H1 (cell line): ENCODE data around the gene MCF2L2. TPM values are rescaled to one million over a fixed set of nuclear protein-coding genes. Genes with fewer than 3 reads are reported as not detected.
A peak's percentile ranks its signal among the peaks of the same experiment; 100 is the strongest.

Source experiments
- CTCF ChIA-PET: fragments of 300-600 bp; sonication (Branson Sonifier 250); formaldehyde crosslinking; loops from one replicate; lab custom pipeline; 2021; ENCODE audit not compliant: partially characterized antibody; lab: Charles Lee
- POLR2A ChIA-PET: fragments of 300-600 bp; sonication (Branson Sonifier 250); formaldehyde crosslinking; loops from one replicate; lab custom pipeline; 2021; ENCODE audit warnings: inconsistent platforms; ENCODE audit not compliant: partially characterized antibody; lab: Charles Lee
- DNase-seq, 2 experiments: peaks; one replicate each; pipeline versions ENCODE4 v3.0.0 to v3.0.0-alpha.2; 2010 to 2022; ENCODE audit warnings: low spot score in 2 of 2, low read depth in 1 of 2, mixed read lengths in 1 of 2
- FAIRE-seq: peaks from 2 replicates; lab custom pipeline; 2011; peaks lifted over from hg19 to GRCh38; lab: Jason Lieb, UNC
- H2AFZ ChIP-seq: 2 replicates; pipeline ENCODE4 v1.8.1; 2012; ENCODE audit warnings: low read length, inconsistent platforms
- H2AK5ac ChIP-seq: 2 replicates; pipeline ENCODE4 v1.6.1; 2013; ENCODE audit warnings: low read depth, low read length
- H2BK120ac ChIP-seq: replicated peaks from 2 replicates; pipeline ENCODE3; 2013; ENCODE audit warnings: low read depth, low read length, inconsistent platforms
- H2BK12ac ChIP-seq: 2 replicates; pipeline ENCODE4 v1.6.1; 2013; ENCODE audit warnings: low read depth, low read length
- H2BK15ac ChIP-seq: 2 replicates; pipeline ENCODE4 v1.6.1; 2013; ENCODE audit warnings: low read length
- H2BK20ac ChIP-seq: 2 replicates; pipeline ENCODE4 v1.6.1; 2013; ENCODE audit warnings: low read length
- H2BK5ac ChIP-seq: 2 replicates; pipeline ENCODE4 v1.6.1; 2013; ENCODE audit warnings: low read depth, low read length
- H3K14ac ChIP-seq: 2 replicates; pipeline ENCODE4 v1.6.1; 2013; ENCODE audit warnings: inconsistent platforms; ENCODE audit not compliant: insufficient read length
- H3K18ac ChIP-seq: 2 replicates; pipeline ENCODE4 v1.6.1; 2013; ENCODE audit warnings: low read length; ENCODE audit errors: extremely low read depth
- H3K23ac ChIP-seq: 2 replicates; pipeline ENCODE4 v1.6.1; 2013; ENCODE audit warnings: inconsistent platforms; ENCODE audit not compliant: insufficient read length
- H3K23me2 ChIP-seq: 2 replicates; pipeline ENCODE4 v1.6.1; 2013; ENCODE audit warnings: low read depth, low read length
- H3K27ac ChIP-seq: 2 replicates; pipeline ENCODE4 v1.6.1; 2011; ENCODE audit warnings: low read depth, low read length, inconsistent platforms
- H3K27me3 ChIP-seq, 4 experiments: replicated peaks in 1 of 4; 1 replicate in 1 of 4; 2 replicates in 3 of 4; pipeline versions ENCODE4 v1.6.1 to v1.8.1; 2011 to 2013; ENCODE audit warnings: low read length in 3 of 4, mild to moderate bottlenecking in 3 of 4, inconsistent platforms in 2 of 4, mixed read lengths in 2 of 4, moderate library complexity in 1 of 4; ENCODE audit not compliant: control insufficient read depth in 3 of 4, insufficient read depth in 3 of 4; ENCODE audit errors: extremely low read depth in 1 of 4
- H3K36me3 ChIP-seq, 4 experiments: 2 replicates each; pipeline versions ENCODE4 v1.6.1 to v1.8.1; 2011 to 2013; ENCODE audit warnings: mild to moderate bottlenecking in 4 of 4, low read length in 3 of 4, moderate library complexity in 2 of 4, control low read depth in 1 of 4, inconsistent platforms in 1 of 4; ENCODE audit not compliant: insufficient read depth in 4 of 4, control insufficient read depth in 2 of 4
- H3K4ac ChIP-seq: replicated peaks from 2 replicates; pipeline ENCODE3; 2013; ENCODE audit warnings: low read length, low read depth, mixed read lengths, inconsistent platforms; ENCODE audit not compliant: insufficient read length
- H3K4me1 ChIP-seq, 4 experiments: replicated peaks in 1 of 4; 1 replicate in 1 of 4; 2 replicates in 3 of 4; pipeline versions ENCODE4 v1.6.1 to v1.8.1; 2011 to 2013; ENCODE audit warnings: low read length in 3 of 4, inconsistent platforms in 2 of 4, mixed read lengths in 1 of 4; ENCODE audit not compliant: insufficient read depth in 4 of 4, control insufficient read depth in 3 of 4
- H3K4me2 ChIP-seq, 2 experiments: 2 replicates each; pipeline versions ENCODE4 v1.6.1 to v1.8.1; 2011 to 2013; ENCODE audit warnings: low read depth in 2 of 2, low read length in 2 of 2, control low read depth in 1 of 2, inconsistent platforms in 1 of 2, mild to moderate bottlenecking in 1 of 2; ENCODE audit not compliant: insufficient read depth in 1 of 2
- H3K4me3 ChIP-seq, 4 experiments: fragments of 200-600, 300-600 bp in 1 of 4; sonication (generic), shearing (Covaris generic), sonication (Bioruptor Twin) in 1 of 4; 2 replicates each; pipeline versions ENCODE4 v1.5.1 to v1.8.1; 2011 to 2016; ENCODE audit warnings: low read length in 4 of 4, low read depth in 3 of 4, control low read depth in 2 of 4, inconsistent platforms in 2 of 4, mild to moderate bottlenecking in 2 of 4, mixed read lengths in 1 of 4, moderate library complexity in 1 of 4; ENCODE audit not compliant: insufficient read depth in 2 of 4; ENCODE audit errors: extremely low read depth in 1 of 4
- H3K56ac ChIP-seq: replicated peaks from 2 replicates; pipeline ENCODE3; 2013; ENCODE audit warnings: low read depth, mild to moderate bottlenecking, mixed read lengths, low read length, inconsistent platforms; ENCODE audit not compliant: insufficient read length
- H3K79me1 ChIP-seq: 2 replicates; pipeline ENCODE4 v1.6.1; 2013; ENCODE audit warnings: low read depth, low read length, control low read depth
- H3K79me2 ChIP-seq, 2 experiments: 2 replicates each; pipeline versions ENCODE4 v1.6.1 to v1.8.1; 2012 to 2013; ENCODE audit warnings: low read length in 2 of 2, mild to moderate bottlenecking in 2 of 2, inconsistent platforms in 1 of 2; ENCODE audit not compliant: insufficient read depth in 2 of 2, control insufficient read depth in 1 of 2
- H3K9ac ChIP-seq, 4 experiments: replicated peaks in 1 of 4; 1 replicate in 1 of 4; 2 replicates in 3 of 4; pipeline versions ENCODE4 v1.6.1 to v1.8.1; 2011 to 2013; ENCODE audit warnings: low read depth in 3 of 4, low read length in 3 of 4, control low read depth in 2 of 4, mild to moderate bottlenecking in 2 of 4, moderate library complexity in 2 of 4, inconsistent platforms in 1 of 4; ENCODE audit errors: extremely low read depth in 1 of 4
- H3K9me3 ChIP-seq, 2 experiments: 2 replicates each; pipeline versions ENCODE4 v1.6.1 to v1.8.1; 2012 to 2013; ENCODE audit warnings: mild to moderate bottlenecking in 2 of 2, moderate library complexity in 2 of 2, control low read depth in 1 of 2, inconsistent platforms in 1 of 2, low read depth in 1 of 2, low read length in 1 of 2, mixed read lengths in 1 of 2; ENCODE audit not compliant: insufficient read depth in 2 of 2
- H4K20me1 ChIP-seq, 2 experiments: replicated peaks in 1 of 2; 2 replicates each; pipeline versions ENCODE3 to v1.8.1; 2011 to 2013; ENCODE audit warnings: inconsistent platforms in 2 of 2, low read length in 2 of 2, mild to moderate bottlenecking in 1 of 2; ENCODE audit not compliant: insufficient read depth in 2 of 2, control insufficient read depth in 1 of 2
- H4K5ac ChIP-seq: 2 replicates; pipeline ENCODE4 v1.6.1; 2013; ENCODE audit warnings: low read length, low read depth, mixed read lengths, inconsistent platforms; ENCODE audit not compliant: insufficient read length
- H4K8ac ChIP-seq: 2 replicates; pipeline ENCODE4 v1.8.0; 2013; ENCODE audit warnings: mild to moderate bottlenecking, moderate library complexity, low read length, inconsistent platforms; ENCODE audit not compliant: insufficient read depth; ENCODE audit errors: extremely low read depth
- H4K91ac ChIP-seq: replicated peaks from 2 replicates; pipeline ENCODE3; 2013; ENCODE audit warnings: low read length, mixed read lengths, inconsistent platforms; ENCODE audit not compliant: insufficient read length
- POU5F1 ChIP-seq: IDR thresholded peaks from 2 replicates; pipeline ENCODE4 v1.6.1; 2011; ENCODE audit warnings: low read depth, mild to moderate bottlenecking, low read length, moderate library complexity
- RFX5 ChIP-seq: IDR thresholded peaks from 2 replicates; pipeline ENCODE4 v1.6.1; 2011; ENCODE audit warnings: low read depth, low read length, improper control_type of control experiment, borderline replicate concordance
- SRF ChIP-seq: IDR thresholded peaks from 2 replicates; pipeline ENCODE4 v1.6.1; 2011; ENCODE audit warnings: mild to moderate bottlenecking, low read depth, low read length, moderate library complexity
- TAF7 ChIP-seq: optimal IDR thresholded peaks from 2 replicates; pipeline ENCODE3; 2011; ENCODE audit warnings: low read depth, mild to moderate bottlenecking, inconsistent platforms, low read length, moderate library complexity, borderline replicate concordance
- TCF12 ChIP-seq: IDR thresholded peaks from 2 replicates; pipeline ENCODE4 v1.6.1; 2011; ENCODE audit warnings: low read depth, mild to moderate bottlenecking, low read length
- USF2 ChIP-seq: IDR thresholded peaks from 2 replicates; pipeline ENCODE4 v1.6.1; 2011; ENCODE audit warnings: low read length, improper control_type of control experiment
- WGBS, 2 experiments: shearing (Covaris generic) in 1 of 2; methylation state at CpG; one replicate each; pipeline versions ENCODE4 v1.1.6 to v1.1.7; 2013 to 2015; ENCODE audit warnings: low lambda C conversion rate in 2 of 2, mixed read lengths in 2 of 2, inconsistent platforms in 1 of 2, low coverage in 1 of 2, missing lambda C conversion rate in 1 of 2; ENCODE audit not compliant: insufficient replicate concordance in 2 of 2, insufficient coverage in 1 of 2, insufficient read length in 1 of 2; ENCODE audit errors: extremely low coverage in 1 of 2, missing lambda C conversion rate in 1 of 2; 5-methylcytosine and 5-hydroxymethylcytosine counted together
- polyA plus RNA-seq, 7 experiments: library from polyadenylated mRNA; depleted of rRNA in 3 of 7; stranded (reverse) in 5 of 7; unstranded in 2 of 7; fragments of >200 nt in 5 of 7; fragments of 200-250 nt in 2 of 7; gene quantifications; 1 replicate in 5 of 7; 2 replicates in 1 of 7; 4 replicates in 1 of 7; pipeline versions ENCODE4 v1.2.1 to v1.2.3, GENCODE V29; 2011 to 2013; ENCODE audit warnings: missing spikeins in 2 of 7, mixed read lengths in 2 of 7
- total RNA-seq: library from RNA; stranded (reverse); fragmentation: NEBNext Ultra II Directional; extraction: Animal tissue kit (Norgen Biotek cat#: 25700); gene quantifications from 2 replicates; pipeline ENCODE4 v1.2.1, GENCODE V29; 2021

MCF2L2 gene
- total and polyA plus RNA-seq, 2 of the 8 experiments (the other 6 are each of a cell fraction or from before 2014, with no cell fraction given), result 4.1 to 13.7 TPM

- no peak overlapping the region for H4K8ac ChIP-seq
- no peaks in the 10 kb centered on the region; a peak in 1 of 7 replicates for H3K4me1 ChIP-seq
- H3K9ac ChIP-seq, result no peak overlapping the region
- DNase-seq, result peak in 1 of 2 experiments; percentile 16
- no peak overlapping the region for H3K14ac ChIP-seq
- ChIA-PET CTCF (interaction anchor here (9.3 kb wide), 1 partner anchor 193 kb away, joined by 222 read pairs; no protein-coding TSS in a partner anchor), POLR2A (no interaction called here)
- no peak for FAIRE-seq
- no peak overlapping the region for H3K4me3 ChIP-seq
- no peak overlapping the region for H4K5ac ChIP-seq
- H3K79me1 ChIP-seq, result no peaks in the 10 kb centered on the region
- H3K4ac ChIP-seq, result no peak overlapping the region
- H3K18ac ChIP-seq, result no peak overlapping the region
- H2BK5ac ChIP-seq, result no peak overlapping the region
- H3K4me2 ChIP-seq, result no peak overlapping the region
- no peak overlapping the region for H3K27ac ChIP-seq
- peaks cover 0 to 3% (median 1%) of the 10 kb centered on the region in 4 experiments; a peak in 3 of 8 replicates for H3K36me3 ChIP-seq
- TF ChIP-seq RFX5, result no peak
- no peak for TF ChIP-seq TAF7
- no peak for TF ChIP-seq USF2
- TF ChIP-seq TCF12, result no peak
- no peak for TF ChIP-seq POU5F1
- no peak for TF ChIP-seq SRF
- H2AK5ac ChIP-seq, result no peak overlapping the region
- no peaks in the 10 kb centered on the region for H3K9me3 ChIP-seq
- no peaks in the 10 kb centered on the region for H3K79me2 ChIP-seq
- H2BK20ac ChIP-seq, result no peak overlapping the region
- H2AFZ ChIP-seq, result no peak overlapping the region
- no peak overlapping the region for H3K23ac ChIP-seq
- 81% methylated on average over 3 of the region's 3 CpGs; no CpG with 5 or more reads in 1 of the 2 experiments for WGBS, 2 experiments
- H2BK15ac ChIP-seq, result no peak overlapping the region
- peaks cover 0 to 2% of the 10 kb centered on the region in 2 experiments for H4K20me1 ChIP-seq
- no peak overlapping the region for H2BK120ac ChIP-seq
- H4K91ac ChIP-seq, result no peak overlapping the region
- H3K27me3 ChIP-seq, result no peaks in the 10 kb centered on the region
- no peak overlapping the region for H2BK12ac ChIP-seq
- H3K56ac ChIP-seq, result no peak overlapping the region
- no peaks in the 10 kb centered on the region for H3K23me2 ChIP-seq
Observed at GRCh38 chr3:183378008-183378407, 50.4 kb downstream of the MCF2L2 start.
